ENCODE results near the gene CD248. TPM values are rescaled to one million over a fixed set of nuclear protein-coding genes. Genes with fewer than 3 reads are reported as not detected.

CD248 gene
- total and polyA plus RNA-seq, 8 donors = 69.8 to 128 (median 92.4) TPM

DNA sequence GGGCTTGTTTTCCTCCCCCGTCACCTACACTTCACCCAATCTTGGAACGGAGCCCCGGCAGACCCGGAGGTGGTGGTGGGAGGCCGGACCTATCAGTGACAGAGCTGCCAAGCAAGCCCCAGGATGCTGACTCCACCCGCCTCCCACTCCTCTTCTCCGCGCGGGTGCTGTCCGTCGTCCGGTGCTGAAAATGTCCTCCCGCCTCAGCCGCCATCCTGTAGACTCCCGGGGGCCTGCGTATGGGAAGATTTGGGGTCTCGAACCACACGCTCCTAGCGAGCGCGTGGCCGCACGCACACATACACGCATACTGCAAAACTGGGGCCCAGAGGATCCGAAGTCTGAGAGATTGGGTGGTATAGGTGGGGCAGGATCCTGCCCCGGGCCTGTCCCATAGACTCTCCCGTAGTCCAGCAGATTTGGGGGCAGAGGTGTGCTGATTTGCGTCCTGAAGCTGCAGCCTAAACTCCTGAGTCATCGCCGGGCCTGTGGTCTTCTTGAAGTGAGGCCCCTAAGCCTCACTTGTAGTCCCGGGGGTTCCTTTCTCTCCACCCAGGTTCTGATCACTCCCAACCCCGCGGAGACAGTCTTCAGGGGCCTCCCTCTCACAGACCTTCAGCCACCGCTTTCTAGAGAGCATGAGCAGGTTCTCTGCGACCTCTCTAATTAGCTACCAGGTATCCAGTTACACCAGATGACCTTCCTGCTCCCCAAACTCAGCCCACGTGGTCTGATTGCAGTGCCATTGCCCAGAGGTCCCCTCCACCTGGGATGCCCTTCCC is 27.1 kb downstream of the CD248 start:
- Histone ChIP-seq H3K9me3 (no peaks in the 10 kb centered on the region), H3K4me1 (peaks cover 16 to 33% of the 10 kb centered on the region in 2 donors), H3K27me3 (peaks cover 19 to 50% of the 10 kb centered on the region in 2 donors), H3K36me3 (peaks cover 0 to 7% of the 10 kb centered on the region in 2 donors), H3K4me3 (peak overlapping the region; percentile 69 to 75), H3K27ac (peak overlapping the region; percentile 89 to 92)
- peak in 3 of 4 donors; percentile 83 to 90 (median 83) for DNase-seq
- peak; percentile 77 for ATAC-seq
- TF ChIP-seq, protein P1, sequence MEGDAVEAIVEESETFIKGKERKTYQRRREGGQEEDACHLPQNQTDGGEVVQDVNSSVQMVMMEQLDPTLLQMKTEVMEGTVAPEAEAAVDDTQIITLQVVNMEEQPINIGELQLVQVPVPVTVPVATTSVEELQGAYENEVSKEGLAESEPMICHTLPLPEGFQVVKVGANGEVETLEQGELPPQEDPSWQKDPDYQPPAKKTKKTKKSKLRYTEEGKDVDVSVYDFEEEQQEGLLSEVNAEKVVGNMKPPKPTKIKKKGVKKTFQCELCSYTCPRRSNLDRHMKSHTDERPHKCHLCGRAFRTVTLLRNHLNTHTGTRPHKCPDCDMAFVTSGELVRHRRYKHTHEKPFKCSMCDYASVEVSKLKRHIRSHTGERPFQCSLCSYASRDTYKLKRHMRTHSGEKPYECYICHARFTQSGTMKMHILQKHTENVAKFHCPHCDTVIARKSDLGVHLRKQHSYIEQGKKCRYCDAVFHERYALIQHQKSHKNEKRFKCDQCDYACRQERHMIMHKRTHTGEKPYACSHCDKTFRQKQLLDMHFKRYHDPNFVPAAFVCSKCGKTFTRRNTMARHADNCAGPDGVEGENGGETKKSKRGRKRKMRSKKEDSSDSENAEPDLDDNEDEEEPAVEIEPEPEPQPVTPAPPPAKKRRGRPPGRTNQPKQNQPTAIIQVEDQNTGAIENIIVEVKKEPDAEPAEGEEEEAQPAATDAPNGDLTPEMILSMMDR (IDR thresholded peaks at IDR 0.05) = no peak
- intact Hi-C loops (cut with DNase I) = no loop called here

DNA sequence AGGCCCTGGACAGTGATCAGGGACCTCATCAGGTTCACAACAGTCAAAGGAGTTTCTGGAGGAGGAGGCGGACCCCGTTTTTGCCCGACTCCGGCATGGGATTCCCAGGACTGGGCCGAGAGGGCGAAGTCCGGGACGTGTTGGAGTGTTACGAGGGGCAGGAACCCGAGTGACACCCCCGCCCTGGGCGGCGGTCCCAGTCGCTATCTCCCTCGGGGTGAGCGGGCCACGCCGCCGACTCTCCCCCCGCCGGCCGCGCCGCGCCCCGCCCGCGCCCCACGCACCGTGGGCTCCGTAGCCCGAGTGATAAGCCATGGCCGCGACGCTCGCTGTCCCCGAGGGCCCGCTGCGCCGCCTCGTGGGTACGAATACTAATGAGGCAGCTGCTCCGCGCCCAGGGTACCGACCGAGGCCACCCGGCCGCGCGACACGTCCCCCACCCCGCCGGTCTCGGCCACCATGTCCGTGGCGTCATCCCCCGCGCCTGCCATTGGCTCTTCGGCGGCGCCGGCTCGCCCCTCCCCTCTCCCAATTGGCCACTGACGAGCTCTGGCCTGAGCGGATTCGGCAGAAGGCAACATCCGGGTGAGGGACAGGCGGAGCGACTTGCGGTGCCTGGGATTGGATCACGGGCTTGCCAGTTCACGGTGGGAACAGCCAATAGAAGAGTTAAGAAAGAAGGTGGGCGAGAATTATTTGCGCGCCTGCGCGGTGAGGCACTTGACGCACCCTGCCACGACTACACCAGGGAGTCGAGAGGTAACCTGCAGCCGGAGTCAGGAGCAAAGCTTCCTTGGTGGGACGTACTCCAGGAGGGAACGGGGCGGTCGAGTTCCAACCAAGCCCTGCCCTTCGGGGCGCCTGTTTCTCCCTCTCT is 27.9 kb downstream of the CD248 start, which contains the start of gene YIF1A:
Gene YIF1A, minus strand, starts transcription at position 473 of the 877 bp plus-strand sequence. Its CDS starts 158 bp downstream, at position 315.
- Histone ChIP-seq H3K27me3 (peaks cover 19 to 42% of the 10 kb centered on the region in 2 donors), H3K4me1 (peaks cover 16 to 33% of the 10 kb centered on the region in 2 donors), H3K27ac (peak within 1 kb of the TSS; percentile 89 to 92), H3K4me3 (peak within 1 kb of the TSS; percentile 69 to 75), H3K36me3 (peaks cover 0 to 15% of the 10 kb centered on the region in 2 donors), H3K9me3 (no peaks in the 10 kb centered on the region)
- DNase-seq = peak; percentile 97 to 99 (median 98)
- ATAC-seq = peak; percentile 96
- TF ChIP-seq, protein P1 (IDR thresholded peaks at IDR 0.05) = no peak
- intact Hi-C loops (cut with DNase I) = no loop called here

DNA sequence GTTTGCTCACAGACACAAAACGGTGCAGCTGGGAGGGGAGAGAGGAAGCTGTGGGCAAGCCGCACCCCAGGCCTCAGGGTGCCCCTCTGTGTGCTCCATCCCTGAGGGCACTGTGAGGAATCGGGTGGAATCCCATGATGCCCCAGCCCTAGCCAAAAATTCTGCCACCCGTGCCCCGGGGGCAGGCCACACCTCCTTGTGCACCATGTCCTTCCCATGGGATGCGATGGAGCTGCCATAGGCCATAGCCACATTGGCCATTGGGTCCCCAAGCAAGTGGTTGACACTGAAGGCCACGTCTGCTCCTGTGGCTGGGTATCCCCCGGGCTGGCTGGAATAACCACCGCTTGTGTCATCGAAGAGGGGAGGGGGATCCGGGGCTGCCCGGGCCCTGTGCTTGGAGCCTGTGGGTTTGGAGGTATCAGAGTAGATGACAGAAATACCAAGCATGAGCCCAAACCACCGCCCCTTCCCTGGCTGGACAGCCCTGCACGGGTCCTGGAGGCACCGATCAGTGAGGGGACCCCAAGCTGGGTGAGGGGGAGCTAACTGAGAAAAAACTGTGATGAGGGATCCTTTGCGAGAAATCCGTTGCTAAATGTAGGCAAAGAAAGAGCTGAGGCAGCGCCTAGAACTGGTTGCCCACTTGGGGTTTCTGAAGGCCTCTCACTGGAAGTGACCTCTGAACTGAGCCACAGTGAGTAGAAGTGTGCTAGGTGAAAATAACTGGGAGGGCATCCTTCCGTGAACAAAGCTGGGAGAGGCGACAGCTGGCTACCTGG is 28.8 kb downstream of the CD248 start:
- H3K4me1 ChIP-seq = peaks cover 16 to 33% of the 10 kb centered on the region in 2 donors
- no peaks in the 10 kb centered on the region for H3K9me3 ChIP-seq
- ATAC-seq = peak; percentile 1
- H3K27me3 ChIP-seq = peaks cover 14 to 34% of the 10 kb centered on the region in 2 donors
- H3K4me3 ChIP-seq = peak overlapping the region; percentile 69 to 75
- no peak for DNase-seq
- intact Hi-C loops (cut with DNase I) = no loop called here
- TF ChIP-seq, protein P1 (IDR thresholded peaks at IDR 0.05) = no peak
- peak overlapping the region; percentile 89 to 92 for H3K27ac ChIP-seq
- peaks cover 0 to 20% of the 10 kb centered on the region in 2 donors for H3K36me3 ChIP-seq

DNA sequence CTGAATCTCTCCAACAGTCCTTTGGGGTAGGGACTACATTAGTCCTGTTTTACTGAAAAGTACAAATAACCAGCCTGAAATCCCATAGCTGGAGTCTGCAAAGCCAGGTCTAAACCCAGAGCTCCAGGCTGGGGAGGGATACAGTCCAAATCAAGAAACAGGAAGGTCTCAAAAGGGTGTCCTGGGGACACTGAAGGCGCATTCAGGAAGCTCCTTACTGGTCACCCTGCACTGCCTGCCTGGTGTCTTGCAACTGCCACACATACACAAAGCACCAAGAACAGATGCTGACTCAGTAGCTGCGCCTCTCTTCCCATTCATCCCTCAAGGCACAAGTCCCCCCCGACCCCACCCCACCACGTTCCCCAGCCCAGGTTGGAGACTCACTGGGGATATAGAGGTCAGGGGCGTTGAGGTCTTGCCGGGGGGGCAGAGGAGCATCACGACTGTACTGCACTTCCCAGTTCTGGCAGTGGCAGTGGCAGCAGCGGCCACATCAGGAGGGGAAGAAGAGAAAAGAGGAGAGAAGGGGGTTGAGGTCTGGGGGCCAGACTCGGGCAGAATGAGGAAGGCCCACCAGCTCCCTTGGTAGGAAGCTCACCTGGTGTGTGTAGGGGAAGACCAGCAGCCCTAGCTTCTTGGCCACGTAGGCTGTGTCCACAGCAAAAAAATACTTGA is 29.5 kb downstream of the CD248 start:
- Histone ChIP-seq H3K27ac (no peak overlapping the region), H3K4me3 (peak overlapping the region in 1 of 2 donors; percentile 69), H3K9me3 (no peaks in the 10 kb centered on the region), H3K4me1 (peaks cover 16 to 39% of the 10 kb centered on the region in 2 donors), H3K36me3 (peaks cover 0 to 20% of the 10 kb centered on the region in 2 donors), H3K27me3 (peaks cover 11 to 26% of the 10 kb centered on the region in 2 donors)
- DNase-seq = no peak
- intact Hi-C loops (cut with DNase I) = no loop called here
- no peak for ATAC-seq
- TF ChIP-seq, protein P1 (IDR thresholded peaks at IDR 0.05) = no peak

Measured in left lung (tissue), 10 donors.